HTERT RPE-1 (cell line): ENCODE results near the gene TPRX2.
"Not testable (repeated sequence)": the region's sequence is repeated elsewhere in the genome, so short reads cannot be mapped to it uniquely, and the experiment has no call there.

Experiments
- in situ Hi-C: fragments of 300-500 bp; cut with MboI; formaldehyde crosslinking; loops from 4 replicates; pipeline ENCODE4 v1.14.3; 2020; ENCODE audit warnings: low sequenced_read_pairs

The TPRX2 gene, protein sequence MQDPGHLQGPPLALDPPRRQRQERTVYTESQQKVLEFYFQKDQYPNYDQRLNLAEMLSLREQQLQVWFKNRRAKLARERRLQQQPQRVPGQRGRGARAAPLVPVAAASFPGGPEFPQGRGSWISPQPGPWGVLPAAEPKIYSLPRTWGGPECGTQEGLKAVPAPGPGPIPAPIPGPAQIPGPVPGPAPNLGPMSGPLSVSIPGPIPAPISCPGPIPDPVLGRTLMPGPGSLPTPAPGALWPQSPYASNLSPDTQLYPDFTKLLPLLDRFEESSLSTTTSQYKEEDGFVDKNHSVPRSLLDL

DNA sequence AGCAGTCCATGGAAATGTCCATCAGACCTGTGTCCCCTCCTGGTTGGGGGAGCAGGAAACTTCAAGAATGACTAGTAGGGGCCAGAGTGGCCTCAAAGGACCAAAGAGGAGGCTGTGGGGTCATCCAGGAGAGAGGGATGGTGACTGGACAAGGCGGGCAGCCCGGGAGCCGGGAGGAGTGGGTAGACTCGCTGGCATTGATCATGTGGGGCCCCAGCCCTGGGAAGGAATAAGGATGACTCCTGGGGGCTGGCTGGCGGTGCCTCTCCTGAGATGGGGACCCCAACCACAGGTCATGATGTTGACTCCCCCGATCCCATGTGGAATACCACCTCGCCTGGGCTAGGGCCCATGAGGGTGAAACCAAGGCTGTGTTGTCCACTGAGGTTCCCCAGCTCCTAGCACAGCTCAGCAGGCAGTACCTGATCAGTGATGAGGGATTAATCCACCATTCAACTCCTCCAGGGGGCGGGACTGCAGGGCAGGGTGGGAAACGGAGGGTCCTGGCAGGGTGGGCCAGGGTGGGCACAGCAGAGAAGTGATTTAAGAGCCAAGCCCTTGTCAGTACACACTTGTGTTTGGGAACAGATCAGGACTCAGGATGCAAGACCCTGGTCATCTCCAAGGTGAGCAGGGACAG lies at the start of gene TPRX2:
Gene TPRX2, plus strand, starts transcription at position 590 of the 640 bp plus-strand sequence. Its CDS starts 12 bp downstream, at position 602.
- in situ Hi-C loops = not testable (repeated sequence)

DNA sequence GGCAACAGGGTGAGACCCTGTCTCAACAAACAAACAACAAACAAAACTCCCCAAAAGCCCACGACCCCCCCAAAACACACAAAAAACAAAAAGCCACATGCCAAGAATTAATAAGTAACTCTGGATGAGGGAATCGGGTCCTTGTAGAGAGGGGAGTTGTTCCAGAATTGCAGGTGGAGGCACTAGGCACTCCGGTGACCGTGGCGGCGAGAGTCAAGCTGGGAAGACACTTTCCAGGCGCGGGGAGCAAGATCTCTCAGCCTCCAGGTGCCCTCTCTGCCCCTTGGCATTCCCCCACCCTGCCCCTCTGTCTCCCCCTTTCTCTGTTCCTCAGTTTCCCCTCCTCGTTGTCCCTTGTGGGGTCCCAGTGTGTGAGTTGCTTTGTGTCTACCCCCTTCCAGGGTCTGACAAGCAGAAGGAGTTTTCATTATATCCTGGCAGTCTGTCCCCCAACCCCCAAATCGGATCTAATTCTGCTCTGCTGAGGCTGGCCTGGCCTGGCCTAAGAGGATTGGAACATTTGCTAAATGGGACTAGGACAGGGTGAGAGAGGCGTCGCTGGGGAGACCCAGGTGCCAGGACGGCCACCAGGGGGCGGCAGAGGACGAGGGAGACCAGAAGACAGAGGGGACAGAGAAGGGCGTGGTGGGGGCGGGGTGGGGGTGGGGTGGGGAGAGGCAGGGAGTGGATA lies 45.6 kb upstream of the TPRX2 start:
- in situ Hi-C loops = no loop called here

DNA sequence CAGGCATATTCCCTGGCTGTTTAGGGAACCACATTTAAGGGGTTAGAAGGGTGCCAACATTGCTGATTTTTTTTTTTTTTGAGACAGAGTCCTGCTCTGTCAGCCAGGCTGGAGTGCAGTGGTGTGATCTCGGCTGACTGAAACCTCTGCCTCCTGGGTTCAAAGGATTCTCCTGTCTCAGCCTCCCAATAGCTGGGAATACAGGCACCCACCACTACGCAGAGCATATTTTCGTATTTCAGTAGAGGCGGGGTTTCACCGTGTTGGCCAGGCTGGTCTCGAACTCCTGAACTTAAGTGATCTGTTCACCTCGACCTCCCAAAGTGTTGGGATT lies 45.1 kb upstream of the TPRX2 start:
- in situ Hi-C loops = no loop called here

DNA sequence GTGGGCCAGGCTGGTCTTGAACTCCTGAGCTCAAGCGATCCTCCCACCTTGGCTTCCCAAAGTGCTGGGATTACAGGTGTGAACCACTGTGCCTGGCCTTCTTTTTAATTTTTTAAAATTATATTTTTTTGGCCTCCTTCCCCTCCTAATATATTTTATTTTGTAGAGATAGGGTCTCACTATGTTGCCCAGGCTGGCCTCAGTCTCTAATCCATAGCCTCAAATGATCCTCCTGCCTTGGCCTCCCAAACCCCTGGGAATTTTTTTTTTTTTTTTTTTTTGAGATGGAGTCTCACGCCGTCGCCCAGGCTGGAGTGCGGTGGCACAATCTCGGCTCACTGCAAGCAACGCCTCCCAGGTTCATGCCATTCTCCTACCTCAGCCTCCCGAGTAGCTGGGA lies 42.8 kb upstream of the TPRX2 start:
- in situ Hi-C loops = not testable (repeated sequence)

DNA sequence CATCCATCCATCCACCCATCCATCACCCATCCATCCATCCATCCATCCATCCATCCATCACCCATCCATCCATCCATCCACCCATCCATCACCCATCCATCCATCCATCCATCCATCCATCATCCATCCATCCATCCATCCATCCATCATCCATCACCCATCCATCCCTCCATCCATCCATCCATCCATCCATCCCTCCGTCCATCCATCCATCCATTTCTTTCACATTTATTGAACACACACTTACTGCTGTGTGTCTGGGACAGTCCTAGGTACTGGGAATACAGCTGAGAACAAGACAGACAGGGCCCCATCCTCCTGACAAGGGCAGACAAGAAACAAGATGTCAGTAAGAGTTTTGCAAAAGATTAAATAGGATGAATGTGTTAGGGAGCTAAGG lies 40.8 kb upstream of the TPRX2 start:
- in situ Hi-C loops = not testable (repeated sequence)

DNA sequence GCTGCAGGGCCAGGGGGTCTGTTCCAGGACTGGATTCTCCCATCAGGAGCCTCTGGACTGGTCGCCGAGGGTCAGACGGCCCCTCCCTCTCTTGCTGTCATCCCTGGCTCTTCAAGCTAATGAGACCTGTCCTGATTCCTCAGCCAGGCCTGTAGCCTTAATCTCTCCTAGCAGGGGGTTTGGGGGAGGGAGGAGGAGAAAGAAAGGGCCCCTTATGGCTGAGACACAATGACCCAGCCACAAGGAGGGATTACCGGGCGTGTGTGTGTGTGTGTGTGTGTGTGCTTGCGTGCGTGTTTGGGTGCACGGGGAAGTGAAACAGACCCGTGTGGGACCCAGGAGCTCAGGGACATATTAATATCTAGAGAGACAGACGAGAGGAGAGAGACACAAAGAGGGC lies 39.2 kb upstream of the TPRX2 start:
- in situ Hi-C loops = no loop called here

DNA sequence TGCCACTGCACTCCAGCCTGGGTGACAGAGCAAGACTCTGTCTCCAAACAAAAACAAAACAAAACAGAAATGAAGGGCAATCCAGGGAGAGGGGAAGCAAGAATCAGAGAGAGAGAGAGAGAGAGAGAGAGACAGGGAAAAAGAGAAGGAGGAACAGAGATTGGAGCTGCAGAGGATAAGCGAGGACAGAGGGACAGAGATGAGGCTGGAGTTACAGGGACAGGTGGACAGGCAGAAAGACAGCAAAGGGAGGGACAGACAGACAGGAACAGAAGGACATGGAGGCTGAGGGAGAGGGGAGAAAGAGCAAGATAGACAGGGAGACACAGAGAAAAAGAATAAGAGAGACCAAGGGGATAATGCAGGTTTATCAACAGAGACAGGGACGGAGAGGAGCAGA lies 38.6 kb upstream of the TPRX2 start:
- in situ Hi-C loops = no loop called here

DNA sequence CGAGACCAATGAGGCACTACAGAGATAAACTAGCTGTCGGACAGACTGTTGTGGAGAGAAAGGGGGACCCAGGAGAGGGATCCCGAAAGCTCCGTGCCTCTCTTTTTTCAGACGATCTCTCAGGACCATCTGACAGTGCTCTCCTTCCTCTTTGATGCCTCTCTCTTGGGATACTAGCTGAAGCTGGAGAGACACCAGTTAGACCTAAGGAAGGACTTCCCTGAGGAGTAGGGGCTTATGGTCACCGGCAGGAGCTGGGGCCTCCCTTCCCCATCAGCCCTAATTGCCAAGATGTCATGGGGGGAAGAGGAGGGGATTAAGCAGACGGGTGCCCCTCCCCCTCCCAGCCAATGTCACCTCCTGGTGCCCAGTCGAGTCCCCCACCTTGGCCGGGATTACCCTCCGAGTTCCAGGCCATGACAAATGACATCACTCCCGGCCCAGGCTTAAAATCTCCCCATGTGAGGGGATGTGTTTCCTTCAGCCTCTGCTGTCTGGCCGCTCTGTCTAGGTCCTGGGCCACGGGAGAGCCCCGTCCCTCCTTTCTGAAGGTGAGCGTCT lies 37.5 kb upstream of the TPRX2 start, which contains the start of gene CRX:
Gene CRX, plus strand, starts transcription at position 478 of the 561 bp plus-strand sequence. CDS start 12,507 bp downstream, outside the sequence.
- in situ Hi-C loops = no loop called here

DNA sequence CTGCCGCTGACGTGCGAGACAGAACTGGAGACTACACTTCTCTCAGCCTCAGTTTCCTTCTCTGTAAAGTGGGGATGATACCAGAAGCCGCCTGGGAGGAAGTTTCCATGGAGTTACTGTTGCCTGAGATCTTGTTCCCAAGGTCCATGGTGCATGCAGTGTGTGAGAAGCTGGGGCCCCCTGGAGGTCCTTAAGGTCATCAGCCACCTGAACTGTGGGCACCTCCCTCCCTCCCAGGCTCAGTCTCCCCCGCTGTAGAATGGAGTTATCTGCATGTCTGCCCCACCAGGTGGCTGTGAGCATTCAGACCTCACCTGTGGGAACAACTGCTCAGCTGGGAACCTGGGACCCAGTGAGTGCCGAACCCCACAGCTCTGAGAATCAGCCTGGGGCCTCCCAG lies 34.6 kb upstream of the TPRX2 start:
- in situ Hi-C loops = no loop called here

DNA sequence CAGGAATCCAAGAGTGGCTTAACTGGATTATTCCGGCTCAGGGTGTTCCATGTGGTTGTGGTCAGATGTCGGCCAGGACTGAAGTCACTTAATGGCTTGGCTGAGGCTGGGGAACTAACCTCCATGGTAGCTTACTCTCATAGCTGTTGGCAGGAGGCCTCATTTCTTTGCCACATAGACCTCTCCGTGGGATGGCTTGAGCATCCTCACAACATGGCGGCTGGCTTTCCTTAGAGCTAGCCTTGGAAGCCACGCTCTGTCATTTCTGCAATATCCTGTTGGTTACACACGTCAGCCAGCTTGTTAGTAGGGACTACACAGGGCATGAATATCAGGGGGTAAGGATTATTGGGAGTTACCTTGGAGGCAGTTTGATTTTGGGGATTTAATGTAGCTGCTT lies 32.2 kb upstream of the TPRX2 start:
- in situ Hi-C loops = no loop called here

DNA sequence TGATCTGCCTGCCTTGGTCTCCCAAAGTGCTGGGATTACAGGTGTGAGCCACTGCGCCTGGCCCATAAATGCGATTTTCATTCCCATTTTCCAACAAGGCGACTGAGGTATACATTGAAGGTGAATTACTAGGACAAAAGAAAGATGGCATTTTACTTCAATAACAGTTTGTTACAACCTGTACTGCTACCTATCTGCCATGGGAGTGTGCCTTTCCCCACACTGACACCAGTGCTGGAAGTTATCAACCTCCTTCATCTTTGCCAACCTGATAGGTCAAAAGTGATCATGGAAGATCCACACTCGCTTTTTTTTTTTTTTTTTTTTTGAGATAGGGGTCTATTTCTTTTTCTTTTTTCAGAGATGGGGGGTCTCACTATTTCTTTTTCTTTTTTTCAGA lies 26.3 kb upstream of the TPRX2 start:
- in situ Hi-C loops = no loop called here

DNA sequence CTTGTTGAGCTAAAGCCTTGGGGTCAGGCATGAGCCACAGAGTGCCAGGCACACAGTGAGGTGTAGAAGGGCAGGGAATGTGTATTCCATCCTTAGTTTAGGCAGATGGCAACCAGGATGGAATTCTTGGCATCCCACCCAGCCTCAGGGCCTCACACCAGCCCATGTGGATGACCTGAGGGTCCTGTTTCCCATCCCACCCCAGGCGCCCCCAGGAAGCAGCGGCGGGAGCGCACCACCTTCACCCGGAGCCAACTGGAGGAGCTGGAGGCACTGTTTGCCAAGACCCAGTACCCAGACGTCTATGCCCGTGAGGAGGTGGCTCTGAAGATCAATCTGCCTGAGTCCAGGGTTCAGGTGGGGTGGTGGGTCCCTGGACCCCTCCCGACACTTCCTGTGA lies 23.0 kb upstream of the TPRX2 start:
- in situ Hi-C loops = no loop called here

DNA sequence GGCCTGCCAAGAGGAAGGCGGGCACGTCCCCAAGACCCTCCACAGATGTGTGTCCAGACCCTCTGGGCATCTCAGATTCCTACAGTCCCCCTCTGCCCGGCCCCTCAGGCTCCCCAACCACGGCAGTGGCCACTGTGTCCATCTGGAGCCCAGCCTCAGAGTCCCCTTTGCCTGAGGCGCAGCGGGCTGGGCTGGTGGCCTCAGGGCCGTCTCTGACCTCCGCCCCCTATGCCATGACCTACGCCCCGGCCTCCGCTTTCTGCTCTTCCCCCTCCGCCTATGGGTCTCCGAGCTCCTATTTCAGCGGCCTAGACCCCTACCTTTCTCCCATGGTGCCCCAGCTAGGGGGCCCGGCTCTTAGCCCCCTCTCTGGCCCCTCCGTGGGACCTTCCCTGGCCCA lies 19.6 kb upstream of the TPRX2 start:
- in situ Hi-C loops = no loop called here

DNA sequence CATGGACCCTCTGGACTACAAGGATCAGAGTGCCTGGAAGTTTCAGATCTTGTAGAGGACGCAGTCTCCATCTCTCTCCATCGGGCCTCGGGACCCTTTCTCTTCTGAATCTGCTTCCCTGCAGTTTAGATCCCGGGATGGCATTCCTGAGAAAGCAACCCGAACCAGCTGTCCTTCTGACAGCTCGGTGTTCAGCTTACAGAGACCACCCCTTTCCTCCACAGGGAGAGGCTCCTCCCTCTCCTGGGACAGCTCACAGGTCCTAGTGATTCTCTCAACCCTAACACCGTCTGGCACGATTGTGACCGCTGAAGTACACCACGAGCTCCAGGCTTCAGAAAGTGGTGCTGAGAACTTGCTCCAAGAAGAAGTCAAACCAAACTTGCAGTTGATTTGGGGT lies 19.1 kb upstream of the TPRX2 start:
- in situ Hi-C loops = no loop called here

DNA sequence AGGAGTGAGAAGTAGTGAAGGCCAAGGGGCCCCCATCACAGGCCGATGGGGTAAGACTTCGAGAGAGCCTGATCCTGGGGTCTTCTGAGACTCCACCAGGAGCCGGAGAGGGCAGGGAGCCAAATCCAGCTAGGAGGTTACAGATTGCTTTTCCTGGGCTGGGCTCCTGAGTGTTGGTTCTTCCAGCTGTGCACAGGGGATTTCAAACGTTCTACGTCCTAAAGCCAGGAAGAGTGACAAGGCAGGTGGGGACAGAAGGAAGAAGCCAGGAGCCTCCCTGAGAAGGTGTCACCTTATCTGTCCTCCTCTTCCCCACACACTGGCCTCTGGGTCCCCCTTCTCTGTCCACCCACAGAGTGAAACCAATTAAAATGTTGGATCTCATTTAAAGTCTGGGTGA lies 16.1 kb upstream of the TPRX2 start:
- in situ Hi-C loops = no loop called here

DNA sequence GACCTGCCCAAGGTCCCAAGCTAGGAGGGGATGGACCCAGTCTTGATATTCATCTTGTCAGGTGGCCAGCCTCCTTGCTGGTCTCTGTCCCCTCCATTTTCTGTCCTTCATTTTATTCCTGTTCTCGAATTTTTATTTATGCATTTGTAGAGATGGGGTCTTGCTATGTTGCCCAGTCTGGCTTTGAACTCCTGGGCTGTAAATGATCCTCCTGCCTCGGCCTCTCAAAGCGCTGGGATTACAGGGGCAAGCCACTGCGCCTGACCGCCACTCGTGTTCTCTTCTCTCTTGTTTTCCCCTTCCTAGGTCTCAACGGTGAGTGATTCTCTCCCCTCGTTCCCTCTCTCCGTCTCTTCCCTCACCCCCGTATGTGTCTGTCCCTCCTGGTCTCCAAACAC lies 10.6 kb upstream of the TPRX2 start:
- in situ Hi-C loops = no loop called here

DNA sequence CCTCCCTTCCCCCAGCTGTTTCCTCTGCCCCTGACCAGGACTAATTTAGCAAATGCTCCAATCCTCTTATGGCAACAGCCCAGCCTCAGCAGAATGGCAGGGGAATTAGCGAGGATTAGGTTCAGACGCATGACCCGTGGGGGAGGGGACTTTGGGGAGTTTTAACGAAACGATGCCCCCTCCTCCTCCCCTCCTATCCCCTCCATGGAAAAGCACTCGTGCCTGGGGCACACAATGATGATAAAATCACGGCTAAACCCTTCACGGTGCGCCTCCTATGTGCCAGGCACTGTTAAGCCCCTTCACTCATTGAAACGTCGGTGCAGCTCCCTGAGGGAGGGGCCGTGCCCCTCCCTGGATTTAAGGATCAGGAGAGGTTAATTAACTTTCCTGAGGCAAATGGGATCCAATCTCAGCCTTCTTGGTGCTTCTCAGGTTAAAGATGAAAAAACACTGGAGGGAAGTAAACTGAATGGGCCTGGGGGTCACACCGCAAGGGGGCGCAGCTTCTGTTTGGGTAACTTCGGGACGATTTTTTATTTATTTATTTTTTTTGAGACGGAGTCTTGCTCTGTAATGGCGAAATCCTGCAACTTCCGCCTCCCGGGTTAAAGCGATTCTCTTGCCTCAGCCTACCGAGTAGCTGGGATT lies 10.1 kb upstream of the TPRX2 start:
- in situ Hi-C loops = no loop called here

DNA sequence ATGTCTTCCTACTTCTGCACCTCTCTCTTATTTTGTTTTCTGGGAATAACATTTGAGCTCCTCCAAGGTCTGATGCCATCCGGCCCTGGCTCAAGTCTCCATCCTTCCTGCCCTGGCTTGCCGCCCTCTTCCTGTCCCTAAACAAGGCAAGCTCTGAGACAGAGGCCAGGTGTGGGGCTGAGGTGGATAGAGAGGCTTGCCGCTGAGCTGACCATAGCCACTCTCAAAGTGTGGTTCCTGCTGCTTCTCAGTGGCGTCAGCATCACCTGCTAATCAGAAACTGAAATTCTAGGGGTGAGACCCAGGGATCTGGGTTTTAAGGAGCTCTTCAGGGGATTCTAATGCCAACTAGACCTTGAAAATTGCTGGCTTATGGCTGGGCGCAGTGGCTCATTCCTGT lies 6.0 kb upstream of the TPRX2 start:
- in situ Hi-C loops = no loop called here

DNA sequence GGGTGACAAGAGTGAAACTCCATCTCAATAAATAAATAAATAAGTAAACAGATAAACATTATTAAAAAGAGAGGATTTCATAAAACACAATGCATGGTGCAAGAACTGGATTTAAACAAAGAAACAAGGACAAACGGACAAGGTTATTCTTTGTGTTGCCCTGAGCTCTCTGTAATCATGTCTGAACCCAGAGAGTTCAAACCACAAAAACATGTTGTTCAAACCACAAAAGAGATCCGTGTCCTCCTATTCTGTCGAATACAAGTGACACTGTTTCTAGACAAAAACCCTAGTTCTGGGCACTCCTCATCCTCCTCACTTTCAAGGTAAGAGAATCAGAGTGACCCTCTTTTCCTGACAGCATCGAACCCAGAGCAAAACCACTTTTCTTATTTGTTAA lies 4.6 kb upstream of the TPRX2 start:
- in situ Hi-C loops = no loop called here

DNA sequence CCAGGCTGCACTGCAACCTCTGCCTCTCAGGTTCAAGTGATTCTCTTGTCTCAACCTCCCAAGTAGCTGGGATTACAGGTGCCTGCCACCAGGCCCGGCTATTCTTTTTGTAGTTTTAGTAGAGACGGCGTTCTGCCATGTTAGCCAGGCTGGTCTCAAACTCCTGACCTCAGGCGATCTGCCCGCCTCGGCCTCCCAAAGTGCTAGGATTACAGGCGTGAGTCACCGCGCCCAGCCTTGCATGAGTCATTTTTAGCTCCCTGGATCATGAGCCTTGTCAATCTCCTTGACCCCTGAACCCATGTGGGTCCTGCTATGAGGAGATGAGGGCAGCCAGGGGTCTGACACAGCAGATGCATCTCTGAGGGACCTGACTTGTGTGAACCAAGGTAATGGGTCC lies 804 bp upstream of the TPRX2 start:
- in situ Hi-C loops = not testable (repeated sequence)

DNA sequence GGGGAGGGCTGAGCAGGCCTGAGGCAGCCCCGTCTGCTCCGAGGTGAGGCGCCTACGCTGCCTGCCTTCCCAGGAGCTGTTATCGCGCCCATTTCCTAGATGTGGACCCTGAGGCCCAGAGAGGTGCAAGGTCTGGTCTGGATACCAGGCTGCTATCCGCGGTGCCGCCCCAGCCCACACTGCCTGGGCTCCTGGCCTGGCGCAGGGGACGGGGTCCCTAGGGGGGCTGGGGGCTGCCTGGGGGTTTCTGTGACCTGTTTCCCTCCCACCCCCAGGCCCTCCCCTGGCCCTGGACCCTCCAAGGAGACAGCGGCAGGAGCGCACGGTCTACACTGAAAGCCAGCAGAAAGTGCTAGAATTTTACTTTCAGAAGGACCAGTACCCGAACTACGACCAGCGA lies 803 bp downstream of the TPRX2 start:
- in situ Hi-C loops = not testable (repeated sequence)
